Stimulated activated CD4-positive, alpha-beta T cell treated with anti-CD3 and anti-CD28 coated beads, Interleukin-1b, Interleukin-23, amount 100 ng/mL, for 1 hour (primary cell): Measurements from ENCODE around the gene GLG1.
"Not testable (repeated sequence)": the region's sequence is repeated elsewhere in the genome, so short reads cannot be mapped to it uniquely, and the experiment has no call there.

Experiments
- DNase-seq, 2 donors: peaks; one replicate each; pipeline ENCODE4 v3.0.0-alpha.2; 2020; ENCODE audit warnings: low read depth in 2 of 2

Gene GLG1

DNA sequence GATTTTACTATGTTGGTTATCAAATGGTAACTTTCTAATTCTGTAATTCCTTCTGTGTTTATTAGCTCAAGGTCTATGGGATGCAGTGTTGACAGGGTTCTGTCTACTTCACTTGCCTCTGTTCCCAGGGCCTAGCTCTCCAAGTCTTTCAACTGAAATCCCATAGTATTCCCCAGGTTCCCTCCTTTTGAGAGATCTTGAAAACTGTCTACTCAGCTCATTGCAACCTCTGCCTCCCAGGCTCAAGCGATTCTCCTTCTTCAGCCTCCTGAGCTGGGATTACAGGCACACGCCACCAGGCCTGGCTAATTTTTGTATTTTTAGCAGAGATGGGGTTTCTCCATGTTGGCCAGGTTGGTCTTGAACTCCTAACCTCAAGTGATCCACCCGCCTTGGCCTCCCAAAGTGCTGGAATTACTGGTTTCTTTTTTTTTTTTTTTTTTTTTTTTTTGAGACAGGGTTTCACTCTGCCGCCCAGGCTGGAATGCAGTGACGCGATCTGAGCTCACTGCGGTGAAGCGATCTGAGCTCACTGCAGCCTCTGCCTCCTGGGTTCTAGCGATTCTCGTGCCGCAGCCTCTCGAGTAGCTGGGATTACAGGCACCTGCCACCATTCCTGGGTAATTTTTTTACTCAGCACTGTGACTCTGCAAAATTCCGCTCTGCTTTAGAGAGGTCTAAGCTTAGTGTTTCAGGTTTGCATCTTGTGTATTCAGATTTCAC is 163.1 kb downstream of the GLG1 start:
- not testable (repeated sequence) for DNase-seq

DNA sequence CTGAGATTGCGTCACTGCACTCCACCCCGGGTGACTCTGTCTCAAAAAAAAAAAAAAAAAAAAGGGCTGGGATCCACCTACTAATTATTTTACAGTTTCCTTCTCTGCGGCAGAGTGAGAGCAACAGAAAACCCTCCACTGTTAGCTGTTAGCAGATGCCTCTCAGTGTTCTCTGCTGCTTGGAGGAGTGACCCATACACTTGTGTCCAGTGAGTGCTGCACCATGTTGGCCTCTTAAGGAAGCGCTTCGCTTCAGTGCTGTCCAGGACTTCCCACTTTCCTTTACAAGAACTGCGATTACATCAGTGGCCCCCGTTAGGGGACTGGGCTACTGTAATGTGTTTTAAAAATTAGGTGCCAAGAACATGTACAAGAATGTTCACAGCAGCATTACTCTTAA is 167.2 kb downstream of the GLG1 start:
- DNase-seq, result no peak

DNA sequence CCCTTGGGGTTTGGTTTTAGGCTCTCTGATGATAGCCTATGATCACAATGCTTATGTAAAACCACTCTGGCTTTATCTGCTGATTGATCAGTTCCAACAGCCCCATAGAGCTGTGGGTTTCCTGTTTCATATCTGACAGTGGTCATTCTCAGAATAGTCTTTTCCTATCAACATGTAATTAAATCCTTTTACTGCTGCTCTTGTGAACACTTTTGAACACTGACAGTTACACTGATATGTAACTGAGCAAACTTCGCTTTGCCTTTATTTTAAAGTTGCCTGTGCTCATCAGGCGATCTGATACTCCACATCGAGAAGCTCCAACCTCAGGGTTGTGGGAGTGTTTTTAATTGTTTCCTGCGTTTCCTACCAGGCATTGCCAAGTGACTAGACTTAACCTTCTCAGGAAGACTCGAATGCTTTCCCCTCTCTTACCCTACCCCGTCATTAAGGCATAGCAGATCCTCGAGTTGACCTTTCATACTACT is 168.4 kb downstream of the GLG1 start:
- DNase-seq, result no peak

DNA sequence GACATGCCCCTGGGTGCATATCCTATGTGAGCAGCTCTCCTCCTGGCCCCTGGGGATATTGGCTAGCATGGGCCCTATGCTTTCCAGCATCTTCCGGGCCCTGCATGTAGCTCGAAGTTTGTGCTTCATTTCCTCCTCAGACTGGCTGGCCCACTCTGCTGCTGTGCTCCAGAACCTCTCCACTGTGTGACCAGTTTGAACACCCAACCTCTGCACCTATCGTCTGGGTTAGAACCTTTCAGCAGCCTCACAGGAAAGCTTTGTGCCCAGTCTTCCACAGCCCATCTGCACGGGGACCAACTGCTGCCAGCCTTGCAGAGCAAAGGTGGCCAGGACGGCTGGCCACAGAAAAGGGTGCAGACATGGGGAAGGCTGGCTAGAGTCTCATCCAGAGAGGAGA is 175.4 kb downstream of the GLG1 start:
- no peak for DNase-seq

DNA sequence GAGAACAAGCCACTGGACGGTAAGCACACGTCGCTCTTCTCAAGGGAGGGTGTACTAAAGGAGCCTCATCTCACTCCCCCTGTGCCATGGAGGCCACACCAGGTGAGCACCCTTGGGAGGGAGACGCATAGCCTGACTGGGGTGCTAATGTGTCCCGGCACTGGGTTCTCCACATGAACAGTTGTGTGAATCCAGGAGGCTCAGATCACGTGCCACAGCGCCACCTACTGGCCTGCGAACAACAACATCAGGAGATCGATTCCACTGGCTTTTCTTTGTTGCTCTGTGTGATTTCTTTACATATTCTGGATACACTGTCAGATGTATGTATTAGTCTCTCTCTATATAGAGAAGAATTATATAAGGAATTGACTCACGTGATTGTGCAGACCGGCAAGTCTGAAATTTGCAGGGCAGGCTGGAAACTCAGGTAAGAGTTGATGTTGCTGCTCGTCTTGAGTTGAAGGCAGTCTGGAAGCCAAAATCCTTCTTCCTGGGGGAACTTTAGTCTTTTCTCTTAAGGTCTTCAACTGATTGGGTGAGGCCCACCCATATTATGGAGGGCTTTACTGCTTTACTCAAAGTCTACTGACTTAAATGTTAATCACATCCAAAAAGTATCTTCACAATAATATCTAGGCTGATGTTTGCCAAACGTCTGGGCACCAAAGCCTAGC is 176.7 kb downstream of the GLG1 start:
- DNase-seq, result peak; percentile 5 to 11

DNA sequence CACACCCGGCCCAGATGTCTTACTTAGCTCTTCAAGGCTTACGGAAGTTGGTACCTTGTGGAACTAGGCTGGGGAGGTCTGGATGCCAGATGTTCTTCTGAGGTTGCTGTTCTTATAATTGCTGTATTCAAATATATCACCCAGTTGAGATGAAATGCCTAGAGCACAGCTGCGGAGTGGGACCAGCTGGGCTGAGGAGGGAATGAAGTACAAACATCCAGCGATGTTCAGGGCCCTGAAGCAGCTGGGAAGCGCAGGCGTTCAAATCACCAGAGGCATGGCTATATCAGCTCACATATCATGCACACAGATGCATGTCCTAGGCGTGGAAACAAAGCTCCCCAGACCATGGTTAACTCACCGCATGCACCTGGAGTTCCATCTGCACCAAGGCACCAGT is 178.4 kb downstream of the GLG1 start:
- not testable (repeated sequence) for DNase-seq

DNA sequence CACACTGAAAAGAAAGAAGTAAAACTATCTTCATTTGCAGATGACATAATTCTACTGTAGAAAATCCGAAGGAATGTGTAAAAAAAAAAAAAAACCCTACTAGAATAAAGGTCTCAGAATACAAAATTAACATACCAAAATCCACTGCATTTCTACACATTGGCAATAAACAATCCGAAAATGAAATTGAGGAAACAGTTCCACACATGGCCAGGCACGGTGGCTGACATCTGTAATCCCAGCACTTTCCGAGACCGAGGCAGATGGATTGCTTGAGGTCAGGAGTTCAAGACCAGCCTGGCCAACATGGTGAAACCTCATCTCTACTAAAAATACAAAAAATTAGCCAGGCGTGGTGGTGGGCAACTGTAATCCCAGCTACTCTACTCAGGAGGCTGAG is 181.2 kb downstream of the GLG1 start:
- not testable (repeated sequence) for DNase-seq

DNA sequence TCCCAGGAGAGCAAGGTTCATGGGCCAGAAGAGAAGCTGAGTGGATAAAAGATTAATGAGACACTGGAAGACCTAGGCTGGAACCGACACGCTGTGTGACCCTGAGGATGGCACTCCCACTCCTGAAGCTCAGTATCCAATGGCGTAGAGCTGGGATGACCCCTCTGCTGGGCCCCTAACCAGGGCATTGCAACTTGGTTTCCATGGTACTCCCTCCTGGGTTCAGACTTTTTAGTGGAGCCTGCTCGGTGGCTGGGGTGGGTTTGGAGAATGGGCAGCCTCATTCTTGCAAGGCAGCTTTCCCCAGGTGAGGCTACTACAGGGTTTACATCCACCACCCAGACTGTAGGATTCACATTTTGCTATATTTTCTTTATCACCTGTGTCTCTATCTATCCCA is 183.2 kb downstream of the GLG1 start:
- DNase-seq, result not testable (repeated sequence)

DNA sequence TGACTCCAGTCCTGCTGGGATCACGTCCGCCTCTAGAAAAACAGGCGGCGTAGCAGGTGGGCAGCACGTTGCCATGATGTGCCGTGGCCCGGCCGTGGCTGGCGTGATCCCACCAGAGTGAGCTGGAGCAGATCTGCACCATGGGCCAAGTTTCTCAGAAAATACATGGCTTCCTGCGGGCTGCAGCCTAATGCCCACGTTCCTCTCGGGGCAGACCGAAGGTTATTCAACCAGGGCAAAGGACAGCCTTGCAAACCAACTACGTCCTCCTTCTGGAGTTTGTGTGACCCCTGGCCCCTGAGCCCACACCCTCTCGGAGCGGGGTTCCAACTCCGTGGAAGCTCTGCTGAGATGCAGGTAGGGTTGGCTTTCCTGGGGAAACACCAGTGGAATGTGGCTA is 184.8 kb downstream of the GLG1 start:
- DNase-seq, result not testable (repeated sequence)

DNA sequence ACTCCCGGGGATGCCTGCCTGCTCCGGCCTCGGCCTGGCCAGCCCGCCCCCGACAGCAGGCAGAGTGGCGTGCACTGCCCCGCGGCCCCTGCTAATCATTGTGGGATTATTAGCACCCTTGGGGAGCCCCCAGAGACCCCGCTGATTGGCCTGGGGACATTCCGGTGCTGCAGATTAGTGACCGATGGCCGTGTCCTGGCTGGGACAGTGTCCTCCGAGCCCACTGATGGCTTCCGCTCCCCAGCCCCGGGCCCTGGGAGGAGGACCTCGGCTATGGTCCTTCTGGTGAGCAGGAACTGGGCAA is 185.5 kb downstream of the GLG1 start:
- DNase-seq, result not testable (repeated sequence)

DNA sequence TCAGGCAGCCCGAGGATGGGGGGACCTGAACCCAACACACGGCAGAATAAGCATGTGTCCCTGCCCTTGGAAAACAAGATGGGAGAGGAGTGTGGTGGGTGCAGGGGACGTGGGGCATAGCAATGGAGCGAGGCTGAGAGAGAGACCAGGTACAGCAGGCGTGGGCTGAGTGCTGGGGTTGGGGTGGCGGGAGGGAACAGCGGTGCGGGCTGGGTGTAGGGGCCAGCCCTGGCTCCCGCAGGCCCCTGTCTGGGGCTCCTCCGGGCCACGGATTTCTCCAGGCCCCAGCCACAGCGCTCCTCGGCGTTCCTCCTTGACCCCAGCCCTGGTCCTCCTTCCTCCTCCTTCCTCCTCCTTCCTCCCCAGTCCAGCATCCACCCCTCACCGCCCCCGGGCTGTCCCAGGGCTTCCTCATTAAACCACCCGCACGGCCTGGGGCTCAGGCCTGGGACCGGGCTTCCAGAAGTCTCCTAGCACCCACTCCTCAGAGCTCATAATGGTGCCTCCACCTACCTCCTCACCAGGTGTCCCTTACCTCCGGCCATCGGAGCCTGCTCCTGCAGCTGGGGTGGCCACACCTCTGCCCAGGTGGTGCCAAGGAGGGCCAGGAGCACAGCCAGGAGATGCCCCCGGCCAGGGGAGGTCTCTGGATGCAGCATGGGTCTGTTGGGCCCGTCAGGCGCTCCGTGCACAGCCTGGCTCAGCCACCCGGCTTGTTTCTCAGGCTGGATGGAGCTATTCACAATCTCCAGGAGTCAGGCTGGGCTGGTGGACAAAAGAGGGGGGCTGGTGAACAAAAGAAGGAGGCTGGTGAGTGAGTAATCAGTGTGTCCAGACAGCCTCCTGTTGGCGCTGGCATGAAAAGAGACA is 186.1 kb downstream of the GLG1 start, which contains the start of gene CLEC18B:
CLEC18B (minus strand) TSS at position 867 of the 870 bp plus-strand sequence; CDS start at position 659, 208 bp downstream.
- not testable (repeated sequence) for DNase-seq

DNA sequence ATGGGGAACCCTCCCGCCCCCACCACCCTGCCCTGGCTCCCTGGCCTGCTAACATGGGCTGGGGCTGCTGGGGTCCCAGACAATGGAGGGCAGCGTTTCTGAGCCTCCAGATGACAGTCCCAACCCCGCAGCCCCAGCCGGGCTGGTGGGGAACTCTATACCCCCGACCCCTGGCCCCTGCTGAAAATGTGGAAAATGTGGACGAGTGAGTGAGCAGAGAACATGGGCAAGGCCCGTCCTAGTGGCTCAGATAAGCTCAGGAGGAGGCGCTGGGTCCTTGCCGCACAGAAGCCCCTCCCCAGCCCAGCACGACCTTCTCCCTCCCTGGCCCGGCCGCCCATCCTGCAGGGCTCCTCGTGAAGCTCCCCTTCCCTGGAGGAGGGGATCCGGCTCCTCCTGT is 187.1 kb downstream of the GLG1 start:
- not testable (repeated sequence) for DNase-seq

DNA sequence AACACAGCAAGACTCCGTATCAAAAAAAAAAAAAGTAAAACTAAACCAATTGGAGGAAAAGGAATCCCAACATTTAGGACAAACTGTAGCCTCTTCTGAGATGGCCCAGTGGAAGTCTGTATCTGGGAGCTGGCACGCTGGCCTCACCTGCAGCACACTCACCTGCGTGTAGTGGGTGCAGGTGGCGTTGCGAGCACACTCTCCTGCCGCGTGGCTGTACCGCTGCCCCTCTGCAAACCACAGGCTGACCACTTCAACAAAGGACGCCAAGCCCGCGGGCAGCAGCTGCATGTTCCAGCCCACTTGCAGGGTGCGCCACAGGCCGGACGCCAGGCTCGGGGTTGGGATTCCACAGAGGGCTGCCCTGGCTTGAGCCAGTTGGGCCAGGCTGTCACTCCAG is 189.0 kb downstream of the GLG1 start:
- DNase-seq, result not testable (repeated sequence)

DNA sequence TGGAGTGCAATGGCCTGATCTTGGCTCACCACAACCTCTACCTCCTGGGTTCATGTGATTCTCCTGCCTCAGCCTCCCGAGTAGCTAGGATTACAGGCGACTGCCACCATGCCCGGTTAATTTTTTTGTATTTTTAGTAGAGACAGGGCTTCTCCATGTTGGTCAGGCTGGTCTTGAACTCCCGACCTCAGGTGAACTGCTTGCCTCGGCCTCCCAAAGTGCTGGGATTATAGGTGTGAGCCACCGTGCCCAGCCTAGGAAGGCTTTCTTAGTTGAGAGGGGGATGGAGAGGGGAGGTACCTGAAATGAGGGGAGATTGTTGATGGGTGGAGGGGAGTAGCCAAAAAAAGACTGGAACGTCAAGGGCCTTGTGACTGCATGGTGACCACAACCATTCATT is 193.0 kb downstream of the GLG1 start:
- not testable (repeated sequence) for DNase-seq

DNA sequence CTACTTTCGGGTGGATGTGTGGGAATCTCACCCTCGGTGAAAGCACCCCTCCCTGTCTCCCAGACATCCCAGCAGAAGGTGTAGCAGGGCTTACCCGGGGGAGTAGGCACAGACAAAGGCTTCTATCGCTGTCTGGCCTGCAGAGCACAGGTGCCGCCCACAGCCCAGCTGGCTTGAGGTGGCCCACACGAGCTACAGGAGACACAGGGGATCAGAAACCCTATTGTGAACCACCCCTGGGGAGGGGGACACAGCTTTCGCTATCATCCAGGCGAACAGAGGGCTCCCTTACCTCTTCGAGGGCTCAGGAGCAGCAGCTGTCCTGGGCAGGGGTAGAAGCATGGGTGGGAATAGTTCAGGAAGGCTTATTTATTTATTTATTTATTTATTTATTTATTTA is 193.4 kb downstream of the GLG1 start:
- DNase-seq, result not testable (repeated sequence)

DNA sequence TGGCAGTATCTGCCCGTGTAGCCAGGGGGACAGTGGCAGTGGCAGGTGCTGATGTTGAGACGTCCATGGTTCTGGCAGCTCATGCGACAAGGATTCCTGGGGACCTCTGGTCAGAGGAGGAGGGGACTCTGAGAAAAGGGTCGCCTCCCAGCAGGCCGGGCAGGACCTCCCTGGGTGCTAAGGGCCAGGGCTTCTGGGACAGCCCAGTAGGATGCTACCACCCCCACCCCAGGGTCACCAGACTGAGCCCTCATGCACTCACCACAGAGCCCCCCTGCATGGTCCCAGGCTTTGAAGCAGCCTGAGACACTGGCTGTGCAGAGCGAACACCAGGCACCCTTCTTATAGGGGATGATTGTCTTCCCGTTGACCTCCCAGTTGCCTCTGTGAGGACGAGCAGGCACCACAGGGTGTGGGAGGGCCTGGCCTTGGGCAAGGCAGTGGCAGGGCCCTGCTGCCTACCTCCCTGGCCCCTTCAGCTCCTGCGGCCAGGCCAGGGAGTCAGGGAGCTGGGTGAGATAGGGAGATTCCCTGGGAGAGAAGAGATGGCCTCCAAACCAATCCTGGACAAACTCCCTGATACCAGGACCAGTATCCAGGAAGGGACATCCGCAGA is 194.0 kb downstream of the GLG1 start:
- DNase-seq, result not testable (repeated sequence)

DNA sequence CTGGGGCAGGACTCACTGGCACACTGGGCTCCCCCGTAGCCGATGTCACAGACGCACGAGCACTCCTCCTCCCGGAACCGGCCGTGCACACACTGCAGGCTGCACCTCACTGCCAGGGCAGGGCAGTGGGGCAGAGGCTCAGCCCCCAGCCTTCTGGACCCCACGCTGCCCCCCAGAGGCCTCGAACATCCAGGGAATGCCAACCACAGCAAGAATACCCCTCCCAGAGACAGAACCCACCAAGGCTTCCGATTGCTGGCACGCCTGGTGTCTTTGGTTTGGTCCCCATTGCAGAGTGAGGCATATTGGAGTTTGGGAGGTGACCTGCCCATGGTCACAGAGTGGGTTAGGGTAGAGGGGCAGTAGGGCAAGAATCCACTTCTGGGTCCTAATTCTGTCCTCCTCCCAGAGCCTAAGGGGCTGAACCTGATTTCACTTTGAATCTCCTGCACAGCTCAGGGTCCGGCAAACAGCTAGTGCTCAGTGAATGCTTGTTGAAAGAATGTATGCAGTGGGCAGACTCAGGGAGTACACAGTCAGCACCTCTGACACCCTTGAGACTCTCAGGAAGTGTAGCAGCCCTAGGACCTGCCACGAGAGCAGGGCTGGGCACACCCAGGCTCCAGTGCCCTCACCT is 194.7 kb downstream of the GLG1 start:
- not testable (repeated sequence) for DNase-seq

DNA sequence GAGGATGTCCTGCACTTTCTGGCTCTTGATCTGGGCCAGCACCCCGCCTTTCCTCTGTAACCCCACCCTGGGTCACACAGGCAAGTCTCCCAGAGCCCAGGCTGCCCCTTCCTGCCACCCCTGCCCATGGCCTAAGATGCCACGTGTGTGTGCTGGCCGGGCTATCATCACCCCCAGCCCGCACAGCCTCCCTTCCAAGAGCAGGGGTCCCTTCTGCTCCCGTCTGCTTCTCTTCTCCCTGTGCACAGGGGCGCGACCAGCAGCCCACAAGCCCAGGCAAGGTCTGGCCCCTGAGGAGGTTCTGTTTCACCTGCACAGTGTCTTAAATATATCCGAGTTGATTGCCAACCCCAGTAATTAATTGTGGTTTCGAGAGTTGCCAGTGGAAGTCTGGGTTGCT is 195.9 kb downstream of the GLG1 start:
- not testable (repeated sequence) for DNase-seq

DNA sequence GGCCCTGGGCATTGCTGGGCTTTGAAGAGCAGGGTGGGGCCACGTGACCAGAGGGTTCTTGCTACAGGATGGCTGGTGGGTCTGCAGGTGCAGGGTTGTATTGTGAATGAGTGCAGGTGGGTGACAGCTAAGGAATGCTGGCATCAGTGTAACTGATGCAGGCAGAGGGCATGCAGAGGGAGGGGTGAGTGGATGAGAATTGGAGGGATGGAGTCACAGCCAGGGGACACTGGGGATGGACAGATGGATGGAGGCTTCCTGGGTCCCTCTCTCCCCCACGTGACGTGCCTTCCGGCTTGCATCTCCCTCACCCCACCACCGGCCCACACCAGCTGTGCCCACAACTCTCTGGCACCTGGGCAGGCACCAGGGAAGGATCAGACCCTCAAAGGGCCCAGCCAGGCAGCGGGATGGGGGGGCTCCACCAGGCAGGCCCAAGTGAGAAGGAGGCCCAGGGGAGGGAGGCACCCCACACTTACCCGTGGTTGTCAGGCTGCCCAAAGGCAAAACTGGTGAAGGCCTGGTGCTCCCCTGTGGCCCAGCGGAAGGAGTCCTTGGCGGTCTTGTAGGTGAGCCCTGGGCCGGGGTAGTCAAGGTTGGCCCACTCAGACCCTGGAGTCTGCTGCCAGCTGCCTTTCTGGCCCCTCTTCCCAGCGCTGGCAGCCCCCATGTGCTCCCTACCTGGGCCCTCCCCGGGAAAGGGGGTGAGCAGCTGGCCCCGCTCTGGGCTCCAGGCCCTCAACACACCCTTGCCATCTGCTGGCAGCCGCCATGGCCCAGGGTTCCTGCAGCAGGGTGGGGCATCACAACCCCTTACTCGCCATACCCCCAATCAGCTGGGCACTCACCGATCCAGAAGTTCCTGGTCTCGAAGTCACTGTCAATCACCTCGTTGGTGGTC is 196.6 kb downstream of the GLG1 start:
- not testable (repeated sequence) for DNase-seq
